H9 (cell line): ENCODE measurements around the gene FOXK1. TPM values are rescaled to one million over a fixed set of nuclear protein-coding genes. Genes with fewer than 3 reads are reported as not detected.

Source experiments
- DNase-seq: peaks from one replicate; pipeline ENCODE4 v3.0.0-alpha.2; 2017
- H2AFZ ChIP-seq: one replicate; pipeline ENCODE4 v1.6.1; 2013; ENCODE audit warnings: mild to moderate bottlenecking, low read length, control low read depth, moderate library complexity
- H2AK5ac ChIP-seq: 2 replicates; pipeline ENCODE4 v1.6.1; 2013; ENCODE audit warnings: low read length, control low read depth, mixed read lengths; ENCODE audit not compliant: insufficient read length
- H2BK120ac ChIP-seq: one replicate; pipeline ENCODE4 v1.6.1; 2013; ENCODE audit warnings: low read depth, mild to moderate bottlenecking, low read length, control low read depth, inconsistent platforms; ENCODE audit not compliant: poor library complexity, severe bottlenecking
- H2BK12ac ChIP-seq: 2 replicates; pipeline ENCODE4 v1.6.1; 2013; ENCODE audit warnings: low read length, control low read depth, mixed read lengths, low read depth; ENCODE audit not compliant: insufficient read length
- H2BK15ac ChIP-seq: 2 replicates; pipeline ENCODE4 v1.6.1; 2013; ENCODE audit warnings: low read depth, low read length, control low read depth
- H2BK20ac ChIP-seq: one replicate; pipeline ENCODE4 v1.6.1; 2013; ENCODE audit warnings: low read depth, mild to moderate bottlenecking, low read length, control low read depth, inconsistent platforms; ENCODE audit not compliant: poor library complexity, severe bottlenecking
- H2BK5ac ChIP-seq: 2 replicates; pipeline ENCODE4 v1.6.1; 2013; ENCODE audit warnings: low read length, control low read depth, mixed read lengths; ENCODE audit not compliant: insufficient read length
- H3K14ac ChIP-seq: 2 replicates; pipeline ENCODE4 v1.6.1; 2013; ENCODE audit warnings: low read length, control low read depth; ENCODE audit not compliant: insufficient read depth
- H3K18ac ChIP-seq: 2 replicates; pipeline ENCODE4 v1.6.1; 2013; ENCODE audit warnings: low read depth, mild to moderate bottlenecking, mixed read lengths, low read length, control low read depth; ENCODE audit not compliant: insufficient read length
- H3K23ac ChIP-seq: 2 replicates; pipeline ENCODE4 v1.6.1; 2013; ENCODE audit warnings: low read length, control low read depth, mixed read lengths, low read depth; ENCODE audit not compliant: insufficient read length
- H3K23me2 ChIP-seq: 2 replicates; pipeline ENCODE4 v1.6.1; 2013; ENCODE audit warnings: low read depth, mild to moderate bottlenecking, mixed read lengths, low read length, control low read depth; ENCODE audit not compliant: insufficient read length, poor library complexity, severe bottlenecking
- H3K27ac ChIP-seq: 2 replicates; pipeline ENCODE4 v1.5.1; 2013; ENCODE audit warnings: low read length, control low read depth, mixed read lengths, low read depth; ENCODE audit not compliant: insufficient read length
- H3K27me3 ChIP-seq: 2 replicates; pipeline ENCODE4 v1.6.1; 2013; ENCODE audit warnings: low read length, control low read depth, inconsistent platforms; ENCODE audit not compliant: insufficient read depth
- H3K4ac ChIP-seq: 2 replicates; pipeline ENCODE4 v1.6.1; 2013; ENCODE audit warnings: low read depth, mild to moderate bottlenecking, control low read depth, inconsistent platforms, low read length, moderate library complexity
- H3K4me1 ChIP-seq: 2 replicates; pipeline ENCODE4 v1.6.1; 2013; ENCODE audit warnings: low read length, control low read depth, inconsistent platforms; ENCODE audit not compliant: insufficient read depth
- H3K4me2 ChIP-seq: 2 replicates; pipeline ENCODE4 v1.6.1; 2013; ENCODE audit warnings: low read length, control low read depth, mixed read lengths; ENCODE audit not compliant: insufficient read length, insufficient read depth
- H3K56ac ChIP-seq: 2 replicates; pipeline ENCODE4 v1.6.1; 2013; ENCODE audit warnings: low read depth, mild to moderate bottlenecking, mixed read lengths, low read length, control low read depth; ENCODE audit not compliant: insufficient read length
- H3K79me1 ChIP-seq: 2 replicates; pipeline ENCODE4 v1.6.1; 2013; ENCODE audit warnings: low read depth, mild to moderate bottlenecking, moderate library complexity, low read length, control low read depth, inconsistent platforms; ENCODE audit not compliant: insufficient read depth, poor library complexity, severe bottlenecking
- H3K79me2 ChIP-seq: 2 replicates; pipeline ENCODE4 v1.6.1; 2013; ENCODE audit warnings: low read length, control low read depth, inconsistent platforms; ENCODE audit not compliant: insufficient read depth
- H3K9ac ChIP-seq: 2 replicates; pipeline ENCODE4 v1.6.1; 2013; ENCODE audit warnings: low read length, control low read depth, mixed read lengths; ENCODE audit not compliant: insufficient read length; ENCODE audit errors: extremely low read depth
- H3K9me3 ChIP-seq: one replicate; pipeline ENCODE4 v1.6.1; 2013; ENCODE audit warnings: low read depth, low read length, inconsistent platforms; ENCODE audit not compliant: control insufficient read depth
- H3T11ph ChIP-seq: one replicate; pipeline ENCODE4 v1.6.1; 2013; ENCODE audit warnings: mild to moderate bottlenecking, low read length, control low read depth, inconsistent platforms
- H4K20me1 ChIP-seq: one replicate; pipeline ENCODE4 v1.6.1; 2013; ENCODE audit not compliant: control insufficient read depth, insufficient read length, insufficient read depth
- H4K5ac ChIP-seq: 2 replicates; pipeline ENCODE4 v1.6.1; 2013; ENCODE audit warnings: low read depth, mild to moderate bottlenecking, mixed read lengths, low read length, control low read depth; ENCODE audit not compliant: insufficient read length
- H4K8ac ChIP-seq: replicated peaks from 2 replicates; pipeline ENCODE4 v1.6.1; 2013; ENCODE audit warnings: low read length, control low read depth, mixed read lengths, low read depth; ENCODE audit not compliant: insufficient read length
- H4K91ac ChIP-seq: 2 replicates; pipeline ENCODE4 v1.6.1; 2013; ENCODE audit warnings: low read depth, mild to moderate bottlenecking, moderate library complexity, mixed read lengths, low read length, control low read depth; ENCODE audit not compliant: insufficient read length
- H3K27ac Mint-ChIP-seq, 3 experiments: 2 replicates in 2 of 3; 3 replicates in 1 of 3; pipeline ENCODE4 v1.8.0; 2020 to 2021; ENCODE audit warnings: mixed read lengths in 3 of 3, mild to moderate bottlenecking in 1 of 3, moderate library complexity in 1 of 3
- H3K27me3 Mint-ChIP-seq: 2 replicates; pipeline ENCODE4 v1.8.0; 2021; ENCODE audit warnings: low read depth, mild to moderate bottlenecking, moderate library complexity, mixed read lengths
- H3K36me3 Mint-ChIP-seq, 3 experiments: 2 replicates in 2 of 3; 3 replicates in 1 of 3; pipeline ENCODE4 v1.8.0; 2020 to 2021; ENCODE audit warnings: low read depth in 3 of 3, mixed read lengths in 3 of 3; ENCODE audit not compliant: insufficient read depth in 1 of 3
- H3K4me1 Mint-ChIP-seq, 2 experiments: 2 replicates each; pipeline ENCODE4 v1.8.0; 2020; ENCODE audit warnings: mixed read lengths in 2 of 2
- H3K4me3 Mint-ChIP-seq, 2 experiments: 2 replicates in 1 of 2; 3 replicates in 1 of 2; pipeline ENCODE4 v1.8.0; 2020 to 2021; ENCODE audit warnings: mild to moderate bottlenecking in 2 of 2, mixed read lengths in 2 of 2, moderate library complexity in 1 of 2
- H3K9me3 Mint-ChIP-seq, 2 experiments: 2 replicates in 1 of 2; 3 replicates in 1 of 2; pipeline ENCODE4 v1.8.0; 2020; ENCODE audit warnings: mild to moderate bottlenecking in 2 of 2, mixed read lengths in 2 of 2, moderate library complexity in 1 of 2
- WGBS: extraction: QIAGEN DNeasy Blood & Tissue Kit; methylation state at CpG from one replicate; pipeline ENCODE4 v1.1.7; 2013; ENCODE audit warnings: missing lambda C conversion rate, low lambda C conversion rate, mixed read lengths; ENCODE audit not compliant: insufficient read length; ENCODE audit errors: extremely low coverage; 5-methylcytosine and 5-hydroxymethylcytosine counted together
- total RNA-seq: library from RNA; stranded (reverse); gene quantifications from 2 replicates; pipeline ENCODE4 v1.2.1, GENCODE V29; 2021
- TF ChIP-seq, protein P1 (sequence below): fragments of 200-600 bp; sonication (generic); conservative IDR thresholded peaks from 3 replicates; pipeline ENCODE4 v1.8.0; 2021; ENCODE audit warnings: antibody characterized with exemption, mild to moderate bottlenecking

FOXK1 gene
- total RNA-seq, 1 experiment from 2014 or later = 14.4 TPM

DNA sequence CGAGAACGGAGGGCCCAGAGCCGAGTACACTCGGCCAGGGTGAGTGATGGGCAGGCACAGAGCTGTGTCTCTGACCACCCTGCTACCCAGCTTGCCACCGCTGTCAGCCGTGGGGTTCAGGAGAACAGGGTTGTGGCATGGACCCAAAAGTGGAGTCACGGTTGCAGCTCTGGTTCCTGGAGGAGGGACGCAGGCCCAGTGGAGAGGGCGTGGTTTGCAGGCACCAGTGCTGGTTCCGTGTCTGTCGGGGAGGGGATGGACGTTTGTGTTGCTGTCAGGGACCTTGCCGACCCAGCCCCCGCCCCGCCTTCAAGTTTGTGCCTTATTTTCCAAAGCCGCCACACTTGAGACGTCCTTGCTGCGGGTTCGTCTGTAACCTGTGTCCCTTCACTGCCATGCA, 48.2 kb downstream of the FOXK1 start:
- Histone ChIP-seq H3K23ac (no peak overlapping the region), H2BK120ac (no peak overlapping the region), H3K9ac (no peak overlapping the region), H3K27me3 (no peaks in the 10 kb centered on the region), H3K23me2 (no peaks in the 10 kb centered on the region), H2BK15ac (no peak overlapping the region), H2BK12ac (no peak overlapping the region), H4K20me1 (no peaks in the 10 kb centered on the region), H2BK20ac (no peak overlapping the region), H3K4me2 (no peak overlapping the region), H3K4ac (no peak overlapping the region), H3K14ac (no peak overlapping the region; the same call in 1 of the 2 replicates), H3K4me1 (no peaks in the 10 kb centered on the region), H3K18ac (no peak overlapping the region), H3K79me1 (no peaks in the 10 kb centered on the region), H3K56ac (no peak overlapping the region), H4K5ac (no peak overlapping the region), H3K79me2 (no peaks in the 10 kb centered on the region), H4K8ac (no peak overlapping the region), H2AFZ (no peak overlapping the region), H3K9me3 (no peaks in the 10 kb centered on the region), H2BK5ac (no peak overlapping the region), H3K27ac (no peak overlapping the region), H2AK5ac (no peak overlapping the region), H3T11ph (no peak overlapping the region), H4K91ac (no peak overlapping the region)
- DNase-seq = no peak
- Mint-ChIP-seq H3K4me1 (no peaks in the 10 kb centered on the region; a peak in 1 of 4 replicates), H3K27ac (no peak overlapping the region), H3K4me3 (no peak overlapping the region), H3K36me3 (peaks cover 0 to 1% (median 0%) of the 10 kb centered on the region in 3 experiments; a peak in 1 of 7 replicates), H3K27me3 (peaks cover 10% of the 10 kb centered on the region), H3K9me3 (no peaks in the 10 kb centered on the region)
- TF ChIP-seq, protein P1, sequence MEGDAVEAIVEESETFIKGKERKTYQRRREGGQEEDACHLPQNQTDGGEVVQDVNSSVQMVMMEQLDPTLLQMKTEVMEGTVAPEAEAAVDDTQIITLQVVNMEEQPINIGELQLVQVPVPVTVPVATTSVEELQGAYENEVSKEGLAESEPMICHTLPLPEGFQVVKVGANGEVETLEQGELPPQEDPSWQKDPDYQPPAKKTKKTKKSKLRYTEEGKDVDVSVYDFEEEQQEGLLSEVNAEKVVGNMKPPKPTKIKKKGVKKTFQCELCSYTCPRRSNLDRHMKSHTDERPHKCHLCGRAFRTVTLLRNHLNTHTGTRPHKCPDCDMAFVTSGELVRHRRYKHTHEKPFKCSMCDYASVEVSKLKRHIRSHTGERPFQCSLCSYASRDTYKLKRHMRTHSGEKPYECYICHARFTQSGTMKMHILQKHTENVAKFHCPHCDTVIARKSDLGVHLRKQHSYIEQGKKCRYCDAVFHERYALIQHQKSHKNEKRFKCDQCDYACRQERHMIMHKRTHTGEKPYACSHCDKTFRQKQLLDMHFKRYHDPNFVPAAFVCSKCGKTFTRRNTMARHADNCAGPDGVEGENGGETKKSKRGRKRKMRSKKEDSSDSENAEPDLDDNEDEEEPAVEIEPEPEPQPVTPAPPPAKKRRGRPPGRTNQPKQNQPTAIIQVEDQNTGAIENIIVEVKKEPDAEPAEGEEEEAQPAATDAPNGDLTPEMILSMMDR = no peak
- no CpG with 5 or more reads among the region's 19 CpGs for WGBS
